Heart right ventricle (tissue), 16 donors: ENCODE data around the gene ADARB1. TPM values are rescaled to one million over a fixed set of nuclear protein-coding genes. Genes with fewer than 3 reads are reported as not detected.

Source experiments
- ATAC-seq, 8 donors: fragments of 200-7000 bp; cut with Tn5 transposase; one replicate each; pipeline ENCODE4 v1.9.1; 2020; ENCODE audit warnings: mild to moderate bottlenecking in 8 of 8, moderate library complexity in 8 of 8, moderate number of reproducible peaks in 1 of 8
- DNase-seq, 2 donors: peaks; one replicate each; pipeline ENCODE4 v3.0.0-alpha.2; 2020
- H3K27ac ChIP-seq, 10 donors: fragments of 200-600 bp; sonication (generic) in 2 of 10; one replicate each; pipeline versions ENCODE4 v1.5.0 to v1.8.0; 2020 to 2022; ENCODE audit warnings: mild to moderate bottlenecking in 3 of 10
- H3K27me3 ChIP-seq, 7 donors: fragments of 200-600 bp; one replicate each; pipeline ENCODE4 v1.8.0; 2021 to 2022; ENCODE audit warnings: mild to moderate bottlenecking in 2 of 7
- H3K36me3 ChIP-seq, 9 donors: fragments of 200-600 bp; sonication (generic) in 1 of 9; one replicate each; pipeline versions ENCODE4 v1.5.0 to v1.8.0; 2020 to 2022; ENCODE audit warnings: mild to moderate bottlenecking in 2 of 9
- H3K4me1 ChIP-seq, 9 donors: fragments of 200-600 bp; sonication (generic) in 1 of 9; one replicate each; pipeline versions ENCODE4 v1.5.0 to v1.8.0; 2020 to 2022; ENCODE audit warnings: mild to moderate bottlenecking in 4 of 9
- H3K4me3 ChIP-seq, 10 donors: fragments of 200-600 bp; sonication (generic) in 2 of 10; one replicate each; pipeline versions ENCODE4 v1.5.0 to v1.8.0; 2020 to 2022; ENCODE audit warnings: mild to moderate bottlenecking in 7 of 10, moderate library complexity in 2 of 10
- H3K9me3 ChIP-seq, 11 donors: fragments of 200-600 bp in 10 of 11; sonication (generic) in 2 of 11; one replicate each; pipeline versions ENCODE4 v1.5.0 to v1.8.0; 2013 to 2022; ENCODE audit warnings: mild to moderate bottlenecking in 2 of 11, control low read depth in 1 of 11, moderate library complexity in 1 of 11
- WGBS, 2 donors: extraction: QIAGEN DNeasy Blood & Tissue Kit; methylation state at CpG; one replicate each; pipeline ENCODE4 v1.1.7; 2013; ENCODE audit warnings: inconsistent platforms in 1 of 2; 5-methylcytosine and 5-hydroxymethylcytosine counted together
- intact Hi-C, 10 donors: fragments of 100-400 bp; cut with DNase I; formaldehyde crosslinking; loops; one replicate each; pipeline versions ENCODE4 v1.11.1 to v1.14.2; 2022
- polyA plus RNA-seq, 2 donors: library from polyadenylated mRNA; stranded (reverse); fragments of 200-250 nt; gene quantifications; one replicate each; pipeline ENCODE4 v1.2.3, GENCODE V29; 2013
- total RNA-seq, 10 donors: library from RNA; stranded (reverse); fragmentation: NEBNext Ultra II Directional in 3 of 10; extraction: Animal tissue kit (Norgen Biotek cat#: 25700) in 3 of 10; gene quantifications; one replicate each; pipeline versions ENCODE4 v1.2.1 to v1.2.4, GENCODE V29; 2021 to 2023
- TF ChIP-seq, protein P1 (sequence below), 9 donors: fragments of 200-600 bp; sonication (generic) in 2 of 9; IDR thresholded peaks; one replicate each; pipeline versions ENCODE4 v1.5.0 to v1.8.0; 2021 to 2022; ENCODE audit warnings: antibody characterized with exemption in 9 of 9, mild to moderate bottlenecking in 5 of 9, moderate library complexity in 1 of 9
- donor health status: Arrhythmogenic right ventricular cardiomyopathy.
- donor health status: ischemic (EF 13 %, LVEDD 7.1; RV severe dilation, severe dysfunction).
- donor health status: healthy with polysubstance abuse.
- donor health status: DM: no; HTN: yes; CAD: no.
- donor health status: DM: no; HTN: no; CAD: no.
- donor health status: ischemic (EF 25% LVEDD 6.9; RV normal size, moderate dysfunction).
- donor health status: ischemic (EF 25% LVEDD 5.7; RV mildly dilated, moderate dysfunction).
- donor health status: healthy.
- donor health status: DM: yes; HTN: yes; CAD: no.
- donor health status: Ischemic cardiomyopathy.
- donor health status: ischemic (EF 35%, LVEDD 5.7; RV mildly dilated, moderate dysfunction).
- donor health status: nonischemic (EF 11% LVEDD 7.7; RV severe dilation, severe dysfunction).
- donor health status: DM: yes; HTN: yes; CAD: no.
- donor health status: PGD.
- donor health status: ischemic (EF 29% LVEDD 5.4; RV normal size, mild dysfunction).
- donor health status: nonischemic (EF 23%, LVEDD 6.1; RV moderate dilation, normal function).

ADARB1 gene
- total and polyA plus RNA-seq, 12 donors = 7.4 to 21.2 (median 13.5) TPM

DNA sequence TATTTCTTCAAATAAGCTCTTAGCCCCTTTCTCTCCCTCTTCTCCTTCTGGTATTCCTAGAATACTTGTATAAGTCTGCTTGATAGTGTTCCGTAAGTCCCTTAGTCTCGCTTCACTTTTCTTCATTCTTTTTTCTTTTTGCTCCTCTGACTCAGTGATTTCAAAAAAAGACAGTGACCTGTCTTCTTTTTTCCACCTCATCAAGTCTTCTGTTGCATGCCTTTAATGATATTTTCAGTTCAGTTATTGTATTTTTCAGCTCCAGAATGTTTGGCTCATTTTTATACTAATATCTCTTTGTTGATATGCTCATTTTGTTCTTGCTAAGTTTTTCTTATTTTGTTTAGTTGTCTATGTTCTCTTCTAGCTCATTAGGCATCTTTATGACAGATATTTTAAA lies 115.6 kb downstream of the ADARB1 start:
- intact Hi-C loops = no loop called here
- H3K27me3 ChIP-seq = no peaks in the 10 kb centered on the region
- 97 to 98% methylated on average over 2 of the region's 2 CpGs for WGBS, 2 donors
- DNase-seq = no peak
- TF ChIP-seq, protein P1, sequence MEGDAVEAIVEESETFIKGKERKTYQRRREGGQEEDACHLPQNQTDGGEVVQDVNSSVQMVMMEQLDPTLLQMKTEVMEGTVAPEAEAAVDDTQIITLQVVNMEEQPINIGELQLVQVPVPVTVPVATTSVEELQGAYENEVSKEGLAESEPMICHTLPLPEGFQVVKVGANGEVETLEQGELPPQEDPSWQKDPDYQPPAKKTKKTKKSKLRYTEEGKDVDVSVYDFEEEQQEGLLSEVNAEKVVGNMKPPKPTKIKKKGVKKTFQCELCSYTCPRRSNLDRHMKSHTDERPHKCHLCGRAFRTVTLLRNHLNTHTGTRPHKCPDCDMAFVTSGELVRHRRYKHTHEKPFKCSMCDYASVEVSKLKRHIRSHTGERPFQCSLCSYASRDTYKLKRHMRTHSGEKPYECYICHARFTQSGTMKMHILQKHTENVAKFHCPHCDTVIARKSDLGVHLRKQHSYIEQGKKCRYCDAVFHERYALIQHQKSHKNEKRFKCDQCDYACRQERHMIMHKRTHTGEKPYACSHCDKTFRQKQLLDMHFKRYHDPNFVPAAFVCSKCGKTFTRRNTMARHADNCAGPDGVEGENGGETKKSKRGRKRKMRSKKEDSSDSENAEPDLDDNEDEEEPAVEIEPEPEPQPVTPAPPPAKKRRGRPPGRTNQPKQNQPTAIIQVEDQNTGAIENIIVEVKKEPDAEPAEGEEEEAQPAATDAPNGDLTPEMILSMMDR (IDR thresholded peaks at IDR 0.05) = no peak
- H3K4me1 ChIP-seq = no peaks in the 10 kb centered on the region
- H3K9me3 ChIP-seq = peaks cover 0 to 53% (median 34%) of the 10 kb centered on the region in 11 donors
- H3K27ac ChIP-seq = no peak overlapping the region
- no peak overlapping the region for H3K4me3 ChIP-seq
- ATAC-seq = no peak
- peaks cover 0 to 100% (median 58%) of the 10 kb centered on the region in 9 donors for H3K36me3 ChIP-seq

DNA sequence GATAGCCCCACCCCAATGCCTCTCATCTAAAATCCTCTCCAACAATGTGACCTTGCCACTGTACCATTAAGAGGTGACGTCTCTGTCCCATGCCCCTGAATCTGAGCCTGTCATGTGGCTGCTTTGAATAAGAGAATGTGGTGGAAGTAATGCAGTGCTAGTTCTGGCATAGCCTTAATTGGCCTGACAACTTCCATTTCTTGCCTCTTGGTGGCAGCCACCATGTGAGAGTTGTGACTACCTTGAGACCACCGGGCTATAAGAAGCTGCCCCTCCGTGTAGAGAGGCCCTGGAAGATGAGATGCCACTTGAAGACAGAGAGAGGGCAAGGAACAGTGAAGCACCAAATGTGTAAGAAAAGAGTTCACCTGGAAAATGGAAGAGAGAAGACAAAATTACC lies 118.0 kb downstream of the ADARB1 start:
- intact Hi-C loops = no loop called here
- Histone ChIP-seq H3K4me3 (no peak overlapping the region), H3K36me3 (peaks cover 0 to 96% (median 39%) of the 10 kb centered on the region in 9 donors), H3K27me3 (no peaks in the 10 kb centered on the region), H3K9me3 (peaks cover 0 to 38% (median 25%) of the 10 kb centered on the region in 11 donors), H3K4me1 (no peaks in the 10 kb centered on the region), H3K27ac (no peak overlapping the region)
- DNase-seq (no peak), ATAC-seq (no peak)
- TF ChIP-seq, protein P1 (IDR thresholded peaks at IDR 0.05) = no peak
- WGBS, 2 donors = 55 to 62% methylated on average over 3 of the region's 3 CpGs

DNA sequence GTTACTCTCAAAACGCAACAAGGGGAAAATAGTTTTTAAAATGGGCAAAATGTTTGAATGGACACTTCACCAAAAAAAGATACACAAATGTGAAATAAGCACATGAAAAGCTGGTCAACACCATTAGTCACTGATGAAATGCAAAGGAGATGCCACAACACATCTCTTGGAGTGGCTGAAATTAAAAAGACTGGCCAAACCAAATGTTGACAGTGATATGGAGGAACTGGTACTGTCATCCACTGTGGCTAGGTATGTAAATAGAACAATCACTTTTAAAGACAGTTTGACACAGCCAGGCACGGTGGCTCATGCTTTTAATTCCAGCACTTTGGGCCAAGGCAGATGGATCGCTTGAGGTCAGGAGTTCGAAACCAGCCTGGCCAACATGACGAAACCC lies 122.2 kb downstream of the ADARB1 start:
- Histone ChIP-seq H3K36me3 (peaks cover 0 to 66% (median 10%) of the 10 kb centered on the region in 9 donors), H3K27me3 (no peaks in the 10 kb centered on the region), H3K27ac (no peak overlapping the region), H3K4me1 (peaks cover 0 to 8% (median 0%) of the 10 kb centered on the region in 9 donors), H3K4me3 (no peak overlapping the region), H3K9me3 (no peaks in the 10 kb centered on the region)
- TF ChIP-seq, protein P1 (IDR thresholded peaks at IDR 0.05) = no peak
- 94 to 95% methylated on average over 5 of the region's 5 CpGs for WGBS, 2 donors
- no peak for DNase-seq
- intact Hi-C loops = no loop called here
- ATAC-seq = no peak

DNA sequence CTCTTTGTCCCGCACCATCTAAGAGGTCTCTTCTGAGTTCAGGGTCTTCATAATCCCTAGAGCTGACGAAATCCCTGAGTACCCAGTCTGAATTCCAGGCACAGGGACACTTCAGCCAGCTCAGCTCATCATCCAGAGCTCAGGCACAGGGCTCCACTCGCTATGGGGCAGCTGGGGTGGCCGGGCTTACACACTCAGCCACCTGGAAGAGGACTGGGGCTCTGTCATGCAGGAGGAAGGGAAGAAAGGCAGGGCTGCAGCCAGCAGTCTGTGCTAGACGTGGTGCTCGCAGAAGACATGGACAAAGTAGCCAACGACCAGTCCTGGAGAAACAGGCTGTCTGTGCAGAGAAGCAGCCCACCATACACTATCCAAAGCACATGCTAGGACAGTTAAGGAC lies 124.8 kb downstream of the ADARB1 start:
- Histone ChIP-seq H3K36me3 (peaks cover 0 to 68% (median 3%) of the 10 kb centered on the region in 9 donors), H3K9me3 (no peaks in the 10 kb centered on the region), H3K27me3 (no peaks in the 10 kb centered on the region), H3K4me3 (no peak overlapping the region), H3K27ac (no peak overlapping the region), H3K4me1 (peaks cover 0 to 8% (median 0%) of the 10 kb centered on the region in 9 donors)
- intact Hi-C loops = no loop called here
- TF ChIP-seq, protein P1 (IDR thresholded peaks at IDR 0.05) = no peak
- DNase-seq = no peak
- no peak for ATAC-seq
- WGBS, 2 donors = 92 to 95% methylated on average over 7 of the region's 7 CpGs
